CD4-positive, alpha-beta T cell treated with Interleukin-4 for 1 hour (primary cell): ENCODE measurements around the gene LRRC41.
"Not testable (repeated sequence)": the region's sequence is repeated elsewhere in the genome, so short reads cannot be mapped to it uniquely, and the experiment has no call there.

Experiments used
- DNase-seq, 2 donors: peaks; one replicate each; pipeline ENCODE4 v3.0.0-alpha.2; 2020 to 2022

The LRRC41 gene

DNA sequence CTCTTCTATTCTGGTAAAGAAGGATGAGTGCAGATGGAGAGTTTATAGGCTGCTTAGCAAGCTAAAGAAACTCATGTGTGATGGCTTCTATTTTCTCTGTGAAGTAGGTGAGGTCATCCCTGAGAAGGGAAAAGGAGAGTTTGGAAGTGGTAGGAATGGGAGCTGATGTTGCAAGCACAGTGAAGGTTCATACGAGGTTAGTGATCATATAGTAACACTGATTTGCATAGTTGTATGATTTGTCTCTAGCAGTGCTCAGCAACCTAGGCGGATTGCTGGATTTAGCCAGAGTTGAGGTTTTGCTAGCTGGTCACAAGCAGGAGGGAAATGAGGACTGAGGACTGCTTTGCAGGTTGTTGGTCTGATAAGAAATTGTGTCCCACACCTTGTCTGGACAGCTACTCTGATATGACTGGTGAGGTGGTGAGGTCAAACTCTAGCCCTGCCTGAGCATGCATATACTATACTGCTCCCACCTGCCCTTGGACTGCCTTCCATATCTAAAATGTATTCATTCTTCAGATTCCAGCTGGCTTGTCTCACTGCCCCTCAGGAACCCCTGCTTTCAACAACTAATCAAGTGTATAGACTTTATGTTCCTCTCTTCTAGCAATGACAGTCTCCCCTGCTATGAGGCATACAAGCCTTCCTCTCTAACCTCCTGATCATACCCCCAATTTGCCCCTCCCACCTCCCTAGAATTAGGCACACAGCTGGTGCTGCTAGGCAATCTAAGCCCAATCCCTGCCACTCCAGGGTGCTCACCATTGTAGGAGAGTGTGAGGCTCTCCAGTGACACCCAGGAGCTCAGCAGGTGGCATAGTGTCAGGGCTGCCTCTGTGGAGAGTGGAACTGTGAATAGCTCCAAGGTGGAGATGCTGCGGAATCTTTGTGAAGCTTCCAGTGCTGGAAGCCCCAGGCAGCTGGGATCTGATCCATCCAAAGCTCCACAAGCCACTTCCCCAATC lies 18.5 kb downstream of the LRRC41 start:
- no peak for DNase-seq

DNA sequence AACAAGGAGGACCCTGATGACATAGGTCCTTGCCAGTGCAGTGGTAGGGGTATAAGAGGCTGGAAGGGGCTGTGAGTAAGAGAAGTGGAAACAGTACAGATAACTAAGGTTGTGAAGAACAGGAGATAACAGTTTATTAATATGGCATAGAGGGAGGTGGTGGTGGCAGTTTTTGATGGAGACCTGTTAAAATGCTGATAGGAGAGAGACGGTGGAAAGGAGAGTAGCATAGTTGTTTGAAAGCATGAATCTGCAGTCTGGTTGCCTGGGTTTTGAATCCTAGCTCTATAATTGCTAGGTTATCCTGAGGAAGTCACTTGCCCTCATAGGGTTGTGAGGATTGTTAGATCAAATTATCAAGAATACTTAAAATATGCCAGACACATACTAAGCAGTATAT lies 19.4 kb downstream of the LRRC41 start:
- DNase-seq: no peak

DNA sequence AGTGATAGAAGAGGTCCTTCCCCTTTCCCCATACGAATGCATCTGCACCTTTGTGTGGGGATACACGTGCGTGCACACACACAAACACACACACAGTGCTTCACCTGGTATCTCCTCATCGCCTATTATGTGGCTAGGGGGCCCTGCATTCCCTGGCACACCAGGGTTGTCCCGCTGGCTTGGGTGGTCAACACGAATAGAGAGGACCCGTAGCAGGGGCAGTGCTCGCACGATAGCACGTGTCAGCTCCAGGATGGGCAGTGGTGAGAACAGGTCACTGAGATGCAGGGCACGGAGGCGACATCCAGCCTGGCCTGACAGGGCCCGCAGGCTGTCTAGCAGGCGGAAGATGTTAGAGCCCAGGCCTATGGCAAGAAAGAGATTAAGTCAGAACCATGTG lies 22.4 kb downstream of the LRRC41 start:
- DNase-seq: no peak

DNA sequence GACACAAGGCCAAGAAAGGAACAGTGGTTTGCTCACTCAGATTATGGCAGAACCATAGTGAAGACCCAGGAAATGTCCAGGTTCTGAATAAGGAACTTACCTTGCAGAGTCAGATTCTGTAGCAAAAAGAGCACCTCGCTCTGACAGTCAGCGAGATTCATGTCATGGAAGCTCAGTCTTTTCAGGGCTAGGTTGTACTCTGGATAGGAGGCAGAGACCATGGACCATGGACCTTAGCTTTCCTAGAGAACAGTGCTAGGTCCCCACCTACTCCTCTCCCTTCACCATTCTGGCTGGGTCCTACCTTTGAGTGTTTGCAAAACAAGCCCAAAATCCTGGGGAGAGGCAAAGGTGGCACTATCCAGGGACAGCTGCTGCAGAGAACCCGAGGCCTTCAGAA lies 23.3 kb downstream of the LRRC41 start:
- no peak for DNase-seq

DNA sequence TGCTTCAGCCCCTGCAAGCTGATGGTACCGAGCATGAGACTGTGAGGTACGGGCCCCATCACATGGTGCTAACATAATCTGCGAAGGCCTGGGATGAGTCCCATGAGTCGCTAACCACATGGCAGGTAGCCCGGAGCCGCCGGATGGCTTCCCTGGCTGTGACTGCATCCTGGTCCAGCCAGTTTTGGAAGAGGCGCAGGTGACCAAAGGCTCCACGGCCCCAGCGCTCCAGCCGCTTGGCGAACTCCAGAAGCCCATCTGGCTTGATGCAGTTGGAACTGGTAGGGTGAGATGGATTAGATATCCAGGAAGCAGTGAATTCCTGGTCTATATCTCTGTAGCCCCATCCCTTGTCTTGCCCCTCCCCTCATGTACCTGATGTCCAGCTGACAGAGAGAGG lies 24.6 kb downstream of the LRRC41 start:
- no peak for DNase-seq

DNA sequence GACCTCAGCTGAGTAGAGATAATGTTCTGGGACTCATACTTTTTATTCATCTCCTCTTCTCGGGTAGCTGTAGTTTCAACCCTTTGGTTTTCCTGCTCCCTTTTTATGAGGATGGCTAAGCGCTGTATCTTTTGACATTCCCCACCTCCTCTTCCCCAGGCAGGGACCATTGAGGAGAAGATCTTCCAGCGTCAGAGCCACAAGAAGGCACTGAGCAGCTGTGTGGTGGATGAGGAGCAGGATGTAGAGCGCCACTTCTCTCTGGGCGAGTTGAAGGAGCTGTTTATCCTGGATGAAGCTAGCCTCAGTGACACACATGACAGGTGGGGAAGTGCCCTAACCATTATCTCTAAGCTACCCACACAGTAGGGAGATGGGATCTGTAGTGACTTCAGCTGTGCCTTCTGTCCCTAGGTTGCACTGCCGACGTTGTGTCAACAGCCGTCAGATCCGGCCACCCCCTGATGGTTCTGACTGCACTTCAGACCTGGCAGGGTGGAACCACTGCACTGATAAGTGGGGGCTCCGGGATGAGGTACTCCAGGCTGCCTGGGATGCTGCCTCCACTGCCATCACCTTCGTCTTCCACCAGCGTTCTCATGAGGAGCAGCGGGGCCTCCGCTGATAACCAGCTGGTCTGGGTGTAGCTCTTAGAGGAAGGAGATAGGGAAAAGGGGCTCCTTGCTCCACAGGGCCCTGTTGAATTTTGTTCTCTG lies 25.6 kb downstream of the LRRC41 start:
- DNase-seq: no peak

DNA sequence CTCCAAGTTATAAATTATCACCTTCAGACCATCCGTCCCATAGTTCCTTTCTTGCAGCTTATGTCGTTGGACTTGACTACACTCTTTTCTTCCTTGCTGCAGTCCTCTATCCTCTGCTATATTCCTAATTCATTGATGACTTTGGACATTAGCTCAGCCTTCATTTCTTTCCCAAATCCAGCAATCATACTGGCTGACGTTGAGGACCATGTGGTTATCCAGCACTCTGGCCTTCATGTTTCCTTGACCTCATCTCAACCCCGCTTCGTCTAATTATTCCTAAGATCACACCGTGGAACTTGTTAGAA lies 28.4 kb downstream of the LRRC41 start:
- no peak for DNase-seq

DNA sequence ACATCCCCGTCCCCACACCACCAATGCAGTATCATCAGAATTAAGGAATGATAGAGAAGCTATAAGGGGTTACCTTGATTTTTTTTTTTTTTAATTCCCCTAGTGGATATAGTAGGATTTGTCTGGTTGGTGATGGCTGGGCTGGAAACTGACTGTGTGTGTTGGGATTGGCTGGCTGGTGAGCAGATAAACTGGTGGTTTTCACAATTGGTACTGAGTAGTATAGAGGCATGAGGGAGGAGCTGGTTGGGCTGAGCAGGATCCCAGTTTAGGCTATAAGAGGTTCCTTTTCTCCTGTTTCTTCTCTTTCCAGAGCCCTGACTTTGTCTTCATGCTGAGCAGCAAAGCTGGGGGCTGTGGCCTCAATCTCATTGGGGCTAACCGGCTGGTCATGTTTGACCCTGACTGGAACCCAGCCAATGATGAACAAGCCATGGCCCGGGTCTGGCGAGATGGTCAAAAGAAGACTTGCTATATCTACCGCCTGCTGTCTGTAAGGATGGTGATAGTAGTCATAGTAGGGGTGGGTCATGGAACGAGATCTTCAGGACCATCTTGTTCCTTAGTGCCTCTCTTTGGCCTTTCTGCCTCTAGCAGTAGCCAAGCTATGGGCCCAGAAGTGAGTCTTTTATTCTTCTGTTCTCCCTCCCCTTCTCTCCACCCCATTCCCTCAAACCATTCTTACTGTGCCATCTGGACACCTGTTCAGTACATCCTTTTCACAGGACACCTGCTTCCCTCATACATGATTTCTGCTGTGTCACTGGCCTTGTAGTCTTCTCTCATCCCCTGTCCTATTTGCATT lies 29.0 kb downstream of the LRRC41 start:
- DNase-seq: no peak

DNA sequence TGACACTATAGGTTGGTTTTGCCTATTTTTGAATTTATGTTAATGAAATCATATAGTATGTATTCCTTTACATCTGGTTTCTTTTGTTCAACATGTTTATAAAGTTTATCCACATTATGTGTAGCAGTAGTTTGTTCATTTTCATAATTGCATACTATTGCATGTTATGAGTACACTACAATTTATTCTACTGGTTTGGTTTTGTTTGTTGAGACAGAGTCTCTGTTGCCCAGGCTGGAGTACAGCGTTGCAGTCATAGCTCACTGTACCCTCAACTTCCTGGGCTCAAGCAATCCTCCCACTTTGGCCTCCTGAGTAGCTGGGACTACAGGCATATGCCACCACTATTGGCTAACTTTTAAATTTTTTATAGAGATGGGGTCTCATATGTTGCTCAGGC lies 34.8 kb downstream of the LRRC41 start:
- no peak for DNase-seq

DNA sequence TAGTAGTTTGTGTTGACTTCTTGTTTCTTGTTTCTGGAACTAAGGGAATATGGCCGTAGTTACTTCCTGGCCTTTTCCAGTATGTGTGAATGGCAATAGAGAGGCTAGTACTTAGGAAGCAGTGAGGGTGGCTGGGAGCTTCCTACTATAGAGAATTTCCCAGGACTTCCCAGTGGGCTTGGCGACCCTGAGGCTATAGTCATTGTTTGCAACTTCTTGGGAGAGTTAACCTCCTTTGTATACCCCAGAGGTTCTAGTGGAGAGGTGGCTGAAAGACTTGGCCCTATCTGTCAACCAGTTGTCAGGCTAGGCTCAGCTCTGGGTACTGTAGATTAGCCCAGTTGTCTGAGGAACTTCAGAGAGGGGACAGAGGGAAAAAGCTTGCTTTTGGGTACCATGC lies 40.3 kb downstream of the LRRC41 start:
- no peak for DNase-seq

DNA sequence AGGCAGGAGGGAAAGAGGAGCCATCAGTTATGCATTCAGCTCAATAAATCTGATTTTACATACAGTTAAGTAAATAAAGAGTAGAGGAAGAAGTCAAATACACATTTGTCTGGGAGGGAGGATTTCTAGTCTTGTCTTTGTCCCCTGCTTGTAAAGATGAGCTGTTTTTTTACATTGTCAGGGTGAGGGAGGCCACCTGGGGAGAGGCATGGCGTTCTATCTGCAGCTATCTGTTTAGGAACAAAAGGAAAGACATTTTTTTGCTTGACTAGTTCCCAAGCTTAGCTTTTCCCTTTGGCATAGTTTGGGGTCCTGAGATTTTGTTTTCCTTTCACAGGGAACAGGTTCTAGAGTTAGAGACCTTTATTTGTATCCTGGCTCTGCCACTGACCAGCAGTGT lies 40.9 kb downstream of the LRRC41 start:
- DNase-seq: no peak

DNA sequence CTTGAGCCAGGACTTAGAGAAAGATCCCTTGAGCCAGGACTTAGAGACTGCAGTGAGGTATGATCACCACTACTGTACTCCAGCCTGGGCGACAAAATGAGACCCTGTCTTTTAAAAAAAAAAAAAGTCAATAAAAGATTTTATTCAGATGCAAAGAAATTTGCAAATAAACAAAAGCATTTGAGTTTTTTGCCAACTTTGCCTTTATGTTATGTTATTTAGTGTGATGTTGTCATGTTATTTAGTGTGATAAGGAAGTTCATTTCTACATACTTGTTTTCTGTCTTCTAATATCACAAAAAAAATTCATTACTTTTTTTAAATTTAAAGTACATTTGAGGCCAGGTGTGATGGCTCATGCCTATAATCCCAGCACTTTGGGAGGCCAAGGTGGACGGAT lies 46.9 kb downstream of the LRRC41 start:
- no peak for DNase-seq

DNA sequence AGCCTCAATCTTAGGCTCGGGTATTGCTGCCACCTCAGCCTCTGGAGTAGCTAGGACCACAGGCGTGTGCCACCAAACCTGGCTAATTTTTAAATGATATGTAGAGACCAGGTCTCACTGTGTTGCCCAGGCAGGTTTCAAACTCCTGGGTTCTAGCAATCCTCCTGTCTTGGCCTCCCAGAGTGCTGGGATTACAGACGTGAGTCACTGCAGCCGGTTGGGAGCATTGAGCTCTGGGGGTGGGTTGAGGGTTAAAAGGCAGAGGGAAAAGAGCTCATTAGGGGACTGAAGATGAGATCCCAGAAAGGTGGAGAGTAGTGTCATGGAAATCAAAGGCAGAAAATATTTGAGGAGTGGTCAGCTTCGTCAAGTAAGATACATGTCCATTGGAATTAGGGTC lies 48.7 kb downstream of the LRRC41 start:
- DNase-seq: no peak

DNA sequence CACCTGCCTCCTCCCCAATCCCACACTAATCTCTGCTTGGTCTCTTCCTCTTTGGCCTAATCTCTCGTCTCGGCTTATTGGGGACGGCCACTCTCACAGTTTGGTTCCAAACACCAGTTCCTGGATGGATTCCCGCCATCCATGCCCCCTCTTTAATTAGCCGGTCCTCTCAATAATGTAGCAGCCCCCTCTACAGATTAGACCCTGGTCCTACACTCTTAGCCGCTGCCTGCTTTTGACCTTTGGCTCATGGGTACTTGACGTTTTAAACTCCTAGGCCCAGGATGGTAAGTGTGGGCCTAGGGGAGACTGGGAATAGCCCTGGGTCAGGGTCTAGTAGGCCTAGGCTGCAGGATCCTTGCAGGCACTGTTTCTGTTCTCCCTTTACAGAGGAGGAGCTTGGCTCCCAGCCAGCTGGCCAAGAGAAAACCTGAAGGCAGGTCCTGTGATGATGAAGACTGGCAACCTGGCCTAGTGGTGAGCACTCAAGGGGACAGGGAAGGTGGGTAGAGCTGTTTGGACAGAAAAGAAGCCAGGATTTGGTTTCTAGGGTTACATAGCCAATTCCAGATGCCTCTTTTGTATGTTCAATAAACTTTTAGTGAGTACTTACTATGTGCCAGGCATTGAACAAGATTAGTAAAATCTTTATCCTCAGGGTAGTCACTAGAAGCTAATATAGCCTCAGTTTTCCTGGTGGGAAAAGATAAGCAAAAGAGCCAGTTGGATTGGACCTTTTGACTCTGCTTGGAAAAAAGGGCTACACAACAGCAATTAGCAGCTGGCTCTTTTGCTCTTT lies 55.1 kb downstream of the LRRC41 start:
- DNase-seq: peak in 1 of 2 donors; percentile 5

DNA sequence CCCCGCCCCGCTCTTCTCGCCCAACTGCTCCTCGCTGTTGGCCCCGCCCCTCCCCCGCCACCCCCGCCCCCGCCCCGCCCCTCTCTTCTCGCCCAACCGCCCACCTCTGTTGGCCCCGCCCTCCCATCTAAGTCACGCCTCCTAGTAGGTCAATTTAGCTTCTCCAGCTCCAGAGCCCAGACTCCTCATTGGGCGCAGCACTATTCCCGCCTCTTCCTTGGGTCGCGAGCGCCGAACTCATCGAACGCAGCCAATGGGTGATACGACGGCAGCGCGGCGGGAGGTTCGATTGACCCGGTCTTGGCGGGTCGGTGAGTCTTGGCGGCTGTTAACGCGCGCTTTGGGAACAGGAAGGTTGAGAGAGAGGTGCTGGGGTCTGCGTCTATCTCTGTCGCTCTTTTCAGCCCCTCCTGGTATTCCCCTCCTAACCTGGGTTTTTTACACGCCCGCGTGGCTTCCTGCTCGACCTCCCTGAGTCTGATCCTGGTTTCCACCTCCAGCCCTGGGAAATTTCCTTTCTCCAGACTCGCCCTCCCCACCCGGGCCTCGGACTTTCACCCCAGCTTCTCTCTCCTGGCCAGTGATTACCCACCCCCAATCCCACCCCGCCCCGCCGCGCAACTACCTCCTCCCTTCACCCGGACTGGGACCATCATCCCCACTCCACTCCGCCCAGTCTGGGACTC lies 55.8 kb downstream of the LRRC41 start, which contains the start of gene RAD54L:
RAD54L (plus strand) TSS at position 328 of the 686 bp plus-strand sequence. CDS start 643 bp downstream, outside the sequence.
- DNase-seq: peak; percentile 98

DNA sequence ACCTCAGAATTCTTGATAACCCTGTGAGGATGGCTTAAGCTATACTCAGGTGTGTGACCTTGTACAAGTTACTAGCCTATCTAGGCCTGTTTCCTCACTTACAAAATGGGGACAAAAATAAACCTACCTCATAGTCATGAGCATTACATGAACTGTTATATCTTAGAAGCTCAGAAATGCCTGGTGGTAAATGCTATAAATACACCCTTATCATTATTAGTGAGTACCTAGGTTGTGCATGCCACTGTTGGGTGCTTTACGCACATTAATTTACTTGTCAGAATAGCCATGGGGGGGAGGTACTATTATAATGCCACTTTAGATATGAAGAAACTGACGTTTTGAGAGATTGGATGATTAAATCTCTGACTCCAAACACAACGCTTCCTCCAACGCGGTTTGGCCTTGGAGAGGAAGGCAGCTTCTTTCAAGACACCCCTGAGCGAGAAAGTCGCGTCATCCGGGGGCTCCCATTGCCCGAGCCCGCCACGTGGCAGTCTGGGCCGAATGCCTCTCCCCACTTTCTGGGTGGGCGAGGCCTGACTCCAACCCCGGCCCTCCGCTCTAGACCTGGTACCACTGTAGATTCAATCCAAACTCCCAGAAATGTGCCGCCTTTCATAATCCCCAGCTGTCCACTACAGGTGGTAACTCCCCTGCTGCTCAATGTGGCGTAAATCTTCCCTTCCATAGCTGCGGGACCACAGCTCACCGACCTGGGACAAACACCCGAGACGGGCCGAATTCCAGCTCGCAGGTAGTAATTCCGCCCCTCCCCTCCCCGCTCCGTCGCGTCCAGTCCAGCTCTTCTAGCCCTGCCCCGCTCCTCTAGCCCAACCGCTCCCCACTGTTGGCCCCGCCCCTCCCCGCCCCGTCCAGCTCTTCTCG lies 56.6 kb downstream of the LRRC41 start:
- peak in 1 of 2 donors; percentile 26 for DNase-seq

DNA sequence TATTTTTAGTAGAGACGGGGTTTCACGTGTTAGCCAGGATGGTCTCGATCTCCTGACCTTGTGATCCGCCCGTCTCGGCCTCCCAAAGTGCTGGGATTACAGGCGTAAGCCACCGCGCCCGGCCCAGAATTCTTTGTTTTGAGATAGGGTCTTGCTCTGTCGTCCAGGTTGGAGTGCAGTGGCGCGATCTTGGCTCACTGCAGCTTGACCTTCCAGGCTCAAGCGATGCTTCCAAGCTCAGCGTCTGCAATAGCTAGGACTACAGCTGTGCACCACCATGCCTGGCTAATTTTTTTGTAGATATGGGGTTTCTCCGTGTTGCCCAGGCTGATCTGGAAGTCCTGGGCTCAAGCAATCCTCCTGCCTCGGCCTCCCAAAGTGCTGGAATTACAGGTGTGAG lies 57.3 kb downstream of the LRRC41 start:
- not testable (repeated sequence) for DNase-seq

DNA sequence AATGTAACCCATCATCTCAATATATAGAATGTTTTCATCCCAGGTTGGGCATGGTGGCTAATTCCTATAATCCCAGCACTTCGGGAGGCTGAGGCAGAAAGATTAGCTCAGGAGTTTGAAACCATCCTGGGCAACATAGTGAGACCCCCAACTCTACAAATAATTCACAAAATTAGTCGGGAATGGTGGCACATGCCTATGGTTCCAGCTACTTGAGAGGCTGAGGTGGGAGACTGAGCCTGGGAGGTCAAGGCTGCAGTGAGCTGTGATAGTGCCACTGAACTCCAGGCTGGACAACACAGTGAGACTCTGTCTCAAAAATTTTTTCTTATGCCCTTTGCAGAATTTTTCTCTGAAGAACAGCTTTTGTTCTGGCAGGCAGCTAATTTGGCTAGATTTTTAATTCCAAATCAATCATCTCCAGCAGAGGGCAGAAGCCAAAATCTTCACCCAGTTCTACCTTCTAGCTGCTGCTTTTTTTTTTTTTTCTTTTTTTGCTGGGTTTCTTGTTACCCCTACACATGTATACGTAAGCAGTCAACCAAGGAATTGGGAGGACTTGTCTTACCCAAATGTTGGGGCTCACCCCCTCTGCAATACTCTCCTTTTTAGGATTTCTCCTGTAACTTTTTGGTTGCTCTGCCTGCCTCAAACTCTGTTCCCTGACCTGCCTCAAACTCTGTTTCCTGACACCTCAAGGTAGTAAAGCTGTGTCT lies 58.6 kb downstream of the LRRC41 start:
- peak in 1 of 2 donors; percentile 50 for DNase-seq

DNA sequence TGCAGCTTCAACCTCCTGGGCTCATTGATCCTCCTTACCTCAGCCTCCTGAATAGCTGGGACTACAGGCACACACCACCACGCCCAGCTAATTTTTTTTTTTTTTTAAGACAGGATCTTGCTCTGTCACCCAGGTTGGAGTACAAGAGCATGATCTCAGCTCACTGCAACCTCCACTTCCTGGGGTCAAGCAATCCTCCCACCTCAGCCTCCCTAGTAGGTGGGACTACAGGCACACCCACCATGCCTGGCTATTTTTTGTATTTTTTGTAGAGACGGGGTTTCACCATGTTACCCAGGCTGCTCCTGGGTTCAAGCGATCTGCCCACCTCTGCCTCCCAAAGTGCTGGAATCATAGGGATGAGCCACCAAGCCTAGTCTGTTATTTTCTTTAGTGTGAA lies 59.6 kb downstream of the LRRC41 start:
- DNase-seq: not testable (repeated sequence)

DNA sequence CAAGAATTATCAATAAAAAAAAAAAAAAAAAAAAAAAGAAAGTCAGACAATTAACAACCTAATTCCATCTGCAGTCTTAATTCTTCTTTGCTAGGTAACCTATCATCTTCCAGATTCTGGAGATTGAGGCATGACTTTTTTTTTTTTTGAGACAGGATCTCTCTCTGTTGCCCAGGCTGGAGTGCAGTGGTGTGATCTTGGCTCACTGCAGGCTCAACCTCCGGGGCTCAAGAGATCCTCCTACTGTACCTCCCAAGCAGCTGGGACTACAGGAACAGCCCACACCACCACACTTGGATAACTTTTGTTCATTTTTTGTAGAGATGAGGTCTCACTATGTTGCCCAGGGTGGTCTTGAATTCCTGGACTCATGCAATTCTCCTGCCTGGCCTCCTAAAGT lies 60.5 kb downstream of the LRRC41 start:
- no peak for DNase-seq
